ENCODE data around the gene CRB3.
"Not testable (repeated sequence)": the region's sequence is repeated elsewhere in the genome, so short reads cannot be mapped to it uniquely, and the experiment has no call there.

The CRB3 gene

GRCh38 chr19:6464070-6464873 is at the start of gene CRB3:
Gene CRB3, plus strand, starts transcription at chr19:6464271. Its CDS starts 431 bp downstream, at chr19:6464702.
- DNase-seq: no peak

GRCh38 chr19:6414793-6415590 is 49.1 kb upstream of the CRB3 start:
- no peak for DNase-seq

- no peak for DNase-seq
Observed at GRCh38 chr19:6415591-6416190, 48.4 kb upstream of the CRB3 start.

- DNase-seq: no peak
Observed at GRCh38 chr19:6416658-6417405, 47.2 kb upstream of the CRB3 start.

GRCh38 chr19:6417713-6418561 is 46.1 kb upstream of the CRB3 start:
- DNase-seq: no peak

- DNase-seq: no peak
Observed at GRCh38 chr19:6418562-6418932, 45.5 kb upstream of the CRB3 start.

GRCh38 chr19:6421075-6422014 is 42.7 kb upstream of the CRB3 start:
- DNase-seq: no peak

GRCh38 chr19:6423499-6424194 is 40.4 kb upstream of the CRB3 start:
- no peak for DNase-seq

- DNase-seq: no peak
Observed at GRCh38 chr19:6424195-6424938, 39.7 kb upstream of the CRB3 start, which contains the start of gene KHSRP. Gene KHSRP, minus strand, starts transcription at chr19:6424811. Its CDS starts 110 bp downstream, at chr19:6424701.

- DNase-seq: peak; percentile 100
Observed at GRCh38 chr19:6424939-6425731, 38.9 kb upstream of the CRB3 start.

GRCh38 chr19:6425732-6426620 is 38.1 kb upstream of the CRB3 start:
- no peak for DNase-seq

GRCh38 chr19:6427131-6427530 is 36.9 kb upstream of the CRB3 start:
- no peak for DNase-seq

- not testable (repeated sequence) for DNase-seq
Observed at GRCh38 chr19:6428692-6429418, 35.2 kb upstream of the CRB3 start.

GRCh38 chr19:6429419-6430221 is 34.5 kb upstream of the CRB3 start:
- no peak for DNase-seq

- no peak for DNase-seq
Observed at GRCh38 chr19:6431891-6432290, 32.2 kb upstream of the CRB3 start.

GRCh38 chr19:6433165-6433564 is 30.9 kb upstream of the CRB3 start:
- no peak for DNase-seq

All from NCI-H524 treated with DMSO at 0.1 percent for 48 hours (cell line).